Epithelial cell of proximal tubule (primary cell): ENCODE data around the gene KIAA1217. TPM values are rescaled to one million over a fixed set of nuclear protein-coding genes. Genes with fewer than 3 reads are reported as not detected.
A peak's percentile ranks its signal among the peaks of the same experiment; 100 is the strongest.

ENCODE experiments used
- DNase-seq: peaks from one replicate; pipeline ENCODE4 v3.0.0-alpha.2; 2011; ENCODE audit warnings: low read depth
- H3K4me3 ChIP-seq: 2 replicates; pipeline ENCODE4 v1.5.1; 2011; ENCODE audit warnings: low read depth, mild to moderate bottlenecking, low read length
- total RNA-seq: library from RNA; depleted of rRNA; stranded (reverse); fragments of >200 nt; gene quantifications from 2 replicates; pipeline ENCODE4 v1.2.3, GENCODE V29; 2015
- TF ChIP-seq, protein P1 (sequence below): conservative IDR thresholded peaks from 2 replicates; pipeline ENCODE4 v1.5.1; 2012; ENCODE audit warnings: low read depth, mild to moderate bottlenecking, low read length

KIAA1217 gene
- total RNA-seq, 1 donor from 2014 or later, result 20.2 TPM

DNA sequence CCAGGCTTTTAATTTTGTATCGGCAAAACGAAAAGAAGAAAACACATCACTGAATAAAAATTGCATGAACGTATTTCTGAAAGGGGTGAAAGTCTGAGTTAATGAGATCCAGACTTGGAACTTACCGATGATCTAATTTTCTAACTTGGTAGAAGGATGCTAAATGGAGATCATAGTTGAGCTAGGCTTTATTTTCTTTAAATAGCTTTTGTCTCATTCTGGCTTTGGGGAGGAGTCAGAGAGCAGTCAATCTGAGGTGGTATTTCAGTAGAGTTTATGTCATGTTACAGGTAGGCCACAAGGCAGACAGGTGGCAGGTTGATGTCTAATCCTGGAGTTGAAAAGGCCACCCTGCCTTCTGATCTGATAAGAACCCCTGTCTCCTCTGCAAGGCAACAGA, 161.9 kb downstream of the KIAA1217 start:
- TF ChIP-seq, protein P1, sequence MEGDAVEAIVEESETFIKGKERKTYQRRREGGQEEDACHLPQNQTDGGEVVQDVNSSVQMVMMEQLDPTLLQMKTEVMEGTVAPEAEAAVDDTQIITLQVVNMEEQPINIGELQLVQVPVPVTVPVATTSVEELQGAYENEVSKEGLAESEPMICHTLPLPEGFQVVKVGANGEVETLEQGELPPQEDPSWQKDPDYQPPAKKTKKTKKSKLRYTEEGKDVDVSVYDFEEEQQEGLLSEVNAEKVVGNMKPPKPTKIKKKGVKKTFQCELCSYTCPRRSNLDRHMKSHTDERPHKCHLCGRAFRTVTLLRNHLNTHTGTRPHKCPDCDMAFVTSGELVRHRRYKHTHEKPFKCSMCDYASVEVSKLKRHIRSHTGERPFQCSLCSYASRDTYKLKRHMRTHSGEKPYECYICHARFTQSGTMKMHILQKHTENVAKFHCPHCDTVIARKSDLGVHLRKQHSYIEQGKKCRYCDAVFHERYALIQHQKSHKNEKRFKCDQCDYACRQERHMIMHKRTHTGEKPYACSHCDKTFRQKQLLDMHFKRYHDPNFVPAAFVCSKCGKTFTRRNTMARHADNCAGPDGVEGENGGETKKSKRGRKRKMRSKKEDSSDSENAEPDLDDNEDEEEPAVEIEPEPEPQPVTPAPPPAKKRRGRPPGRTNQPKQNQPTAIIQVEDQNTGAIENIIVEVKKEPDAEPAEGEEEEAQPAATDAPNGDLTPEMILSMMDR, result peak; percentile 22
- no peak overlapping the region for H3K4me3 ChIP-seq
- no peak for DNase-seq

GRCh38 chr10:24371396-24371795, 162.5 kb downstream of the KIAA1217 start:
- H3K4me3 ChIP-seq, result no peak overlapping the region
- DNase-seq, result no peak
- TF ChIP-seq, protein P1, result no peak

GRCh38 chr10:24374134-24374915, 165.4 kb downstream of the KIAA1217 start:
- TF ChIP-seq, protein P1, result no peak
- no peak for DNase-seq
- H3K4me3 ChIP-seq, result no peak overlapping the region

DNA sequence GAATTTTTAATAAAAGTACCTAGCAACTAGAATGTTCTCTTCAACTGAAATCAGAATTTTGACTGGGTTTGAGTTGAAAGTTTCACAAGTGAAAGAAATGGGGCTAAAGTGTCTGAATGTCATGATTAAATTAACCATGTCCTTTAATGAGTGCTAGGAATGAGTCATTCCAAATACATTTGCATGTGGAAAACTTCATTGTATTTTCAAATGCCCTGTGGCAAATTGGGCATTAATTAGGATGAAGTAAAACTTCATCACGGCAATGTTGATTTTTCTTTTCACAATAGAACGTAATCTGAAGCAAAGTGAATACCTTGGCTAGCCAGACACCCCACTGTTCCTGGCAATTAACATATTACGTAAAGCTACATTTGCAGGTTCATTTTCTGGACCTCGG, 166.6 kb downstream of the KIAA1217 start:
- H3K4me3 ChIP-seq, result no peak overlapping the region
- no peak for DNase-seq
- TF ChIP-seq, protein P1, result no peak

- TF ChIP-seq, protein P1, result no peak
- H3K4me3 ChIP-seq, result no peak overlapping the region
- no peak for DNase-seq
Observed at GRCh38 chr10:24376731-24377130, 167.8 kb downstream of the KIAA1217 start.

DNA sequence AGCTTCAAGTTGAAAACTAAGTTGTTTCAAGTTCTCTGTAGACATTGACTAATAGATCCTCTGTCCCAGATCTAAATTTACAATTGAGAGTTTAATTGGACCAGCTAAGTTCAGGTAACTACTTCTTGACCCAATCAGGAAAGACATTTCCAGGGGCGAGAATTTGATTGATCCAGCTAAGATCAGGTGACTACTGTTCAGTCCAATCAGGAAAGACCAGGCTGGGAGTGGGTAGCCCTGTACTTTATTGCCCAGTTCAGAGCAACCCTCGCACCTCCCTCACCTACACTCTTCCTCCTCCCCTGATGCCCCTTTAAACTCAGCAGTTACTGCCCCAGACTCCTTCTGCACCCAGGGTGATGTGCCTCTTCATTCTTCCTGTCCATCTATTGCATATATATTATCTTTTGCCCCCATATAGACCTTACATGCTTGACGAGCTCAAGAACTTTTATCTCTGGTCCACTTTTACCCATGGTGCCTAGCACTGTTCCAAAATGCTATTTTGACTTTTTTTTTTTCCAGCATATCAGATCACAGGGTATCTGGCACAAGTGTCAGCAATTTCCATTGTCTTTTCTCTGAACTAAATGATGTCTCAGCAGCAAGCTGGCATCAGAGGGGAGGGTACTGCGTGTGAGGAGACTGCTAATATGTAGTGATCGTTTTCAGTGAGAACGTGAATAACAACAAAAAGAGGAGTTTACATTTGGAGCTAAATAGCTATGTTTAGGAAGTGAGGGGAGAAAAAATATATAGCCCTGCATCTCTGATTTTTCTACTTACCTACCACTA, 169.4 kb downstream of the KIAA1217 start:
- DNase-seq, result no peak
- no peak overlapping the region for H3K4me3 ChIP-seq
- TF ChIP-seq, protein P1, result no peak
